ENCODE data around the gene DKK3. TPM values are rescaled to one million over a fixed set of nuclear protein-coding genes. Genes with fewer than 3 reads are reported as not detected.

The DKK3 gene
- total RNA-seq, 6 experiments from 2014 or later = 3.0 to 16.9 (median 5.5) TPM

DNA sequence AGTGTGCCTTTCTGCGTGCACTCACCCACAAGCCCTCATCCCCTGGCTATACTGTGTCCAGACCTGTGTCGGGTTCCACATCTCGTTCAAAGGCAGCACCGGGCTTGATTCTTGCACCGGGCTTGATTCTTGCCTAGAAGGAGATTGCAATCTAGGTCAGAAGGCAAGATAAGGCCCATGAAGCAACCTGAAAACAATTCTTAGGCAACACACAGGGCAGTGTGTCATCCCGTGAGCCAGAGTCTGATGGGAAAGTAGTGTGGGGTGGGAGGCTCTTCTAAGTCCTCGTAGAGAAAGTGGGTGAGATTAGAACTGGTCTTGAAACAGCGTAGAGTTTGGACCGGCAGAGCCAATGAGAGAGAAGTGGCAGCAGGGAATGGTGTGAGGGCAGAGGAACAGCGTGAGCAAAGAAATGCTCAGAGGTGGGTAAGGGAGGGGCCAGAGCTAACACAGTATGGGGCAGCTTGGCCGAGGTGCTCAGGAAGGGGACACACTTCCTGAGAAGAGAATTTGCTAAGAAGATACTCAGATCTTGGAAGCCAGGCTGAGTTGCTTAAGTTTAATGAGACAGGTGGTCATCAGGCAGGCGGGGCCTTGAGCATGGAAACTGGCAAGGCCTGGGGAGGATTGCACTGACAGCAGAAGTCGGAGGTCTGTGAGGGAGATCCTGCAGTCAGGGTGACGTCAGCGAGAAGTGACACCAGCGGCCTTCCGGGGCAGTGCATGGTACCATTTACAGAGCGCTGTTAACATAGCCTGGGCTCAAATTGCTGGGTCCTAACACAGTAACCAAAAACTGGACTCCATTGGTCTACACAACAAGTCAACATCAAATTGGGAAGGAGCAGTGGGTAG lies 40.7 kb upstream of the DKK3 start:
- H3K27ac ChIP-seq = peak overlapping the region in 2 of 3 donors; percentile 63 to 90
- TF ChIP-seq, protein P1, sequence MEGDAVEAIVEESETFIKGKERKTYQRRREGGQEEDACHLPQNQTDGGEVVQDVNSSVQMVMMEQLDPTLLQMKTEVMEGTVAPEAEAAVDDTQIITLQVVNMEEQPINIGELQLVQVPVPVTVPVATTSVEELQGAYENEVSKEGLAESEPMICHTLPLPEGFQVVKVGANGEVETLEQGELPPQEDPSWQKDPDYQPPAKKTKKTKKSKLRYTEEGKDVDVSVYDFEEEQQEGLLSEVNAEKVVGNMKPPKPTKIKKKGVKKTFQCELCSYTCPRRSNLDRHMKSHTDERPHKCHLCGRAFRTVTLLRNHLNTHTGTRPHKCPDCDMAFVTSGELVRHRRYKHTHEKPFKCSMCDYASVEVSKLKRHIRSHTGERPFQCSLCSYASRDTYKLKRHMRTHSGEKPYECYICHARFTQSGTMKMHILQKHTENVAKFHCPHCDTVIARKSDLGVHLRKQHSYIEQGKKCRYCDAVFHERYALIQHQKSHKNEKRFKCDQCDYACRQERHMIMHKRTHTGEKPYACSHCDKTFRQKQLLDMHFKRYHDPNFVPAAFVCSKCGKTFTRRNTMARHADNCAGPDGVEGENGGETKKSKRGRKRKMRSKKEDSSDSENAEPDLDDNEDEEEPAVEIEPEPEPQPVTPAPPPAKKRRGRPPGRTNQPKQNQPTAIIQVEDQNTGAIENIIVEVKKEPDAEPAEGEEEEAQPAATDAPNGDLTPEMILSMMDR (IDR thresholded peaks at IDR 0.05) = no peak
- no peak for TF ChIP-seq POLR2A (IDR thresholded peaks at IDR 0.05)
- H3K9me3 ChIP-seq = no peaks in the 10 kb centered on the region
- peak in 1 of 4 donors; percentile 2 for ATAC-seq
- no peaks in the 10 kb centered on the region for H3K27me3 ChIP-seq
- peaks cover 0 to 49% (median 20%) of the 10 kb centered on the region in 4 donors for H3K4me1 ChIP-seq
- intact Hi-C loops (cut with DNase I) = loop anchor here (5.0 to 10.0 kb wide), 2 partner anchors 114 to 233 kb away; no protein-coding TSS in a partner anchor
- WGBS (ENCODE audit: insufficient coverage, low coverage, low lambda C conversion rate, missing lambda C conversion rate) = 60% methylated on average over 11 of the region's 18 CpGs
- DNase-seq = no peak
- no peaks in the 10 kb centered on the region for H3K36me3 ChIP-seq
- no peak overlapping the region for H3K4me3 ChIP-seq

DNA sequence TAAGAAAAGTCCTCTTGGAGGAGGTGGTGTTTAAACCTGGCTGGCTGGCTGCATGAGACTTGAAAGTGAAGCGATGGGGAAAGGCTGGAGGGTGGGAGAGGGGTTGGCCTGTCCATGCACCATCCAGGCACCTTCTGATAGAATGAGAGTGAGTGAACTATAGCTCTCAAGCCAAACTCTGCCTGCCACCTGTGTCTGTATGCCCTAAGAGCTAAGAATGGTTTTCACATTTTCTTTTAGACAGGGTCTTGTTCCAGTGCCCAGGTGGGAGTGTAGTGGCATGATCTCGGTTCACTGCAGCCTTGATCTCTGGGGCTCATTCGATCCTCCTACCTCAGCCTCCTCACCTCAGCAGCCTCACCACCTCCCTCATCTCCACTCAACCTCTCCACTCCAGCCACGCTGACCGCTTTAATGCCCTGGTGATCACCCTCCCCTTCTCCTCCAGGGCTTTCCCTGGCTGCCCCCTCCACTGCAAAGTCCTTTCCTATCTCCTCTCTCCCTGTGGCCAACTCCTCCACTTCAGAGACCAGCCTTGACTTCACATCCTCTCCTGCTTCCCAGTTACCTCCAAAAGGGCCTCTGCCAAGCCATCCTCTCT lies 38.3 kb upstream of the DKK3 start:
- Histone ChIP-seq H3K4me1 (peaks cover 0 to 32% (median 14%) of the 10 kb centered on the region in 4 donors), H3K4me3 (no peak overlapping the region), H3K9me3 (no peaks in the 10 kb centered on the region), H3K27me3 (no peaks in the 10 kb centered on the region), H3K27ac (no peak overlapping the region), H3K36me3 (no peaks in the 10 kb centered on the region)
- intact Hi-C loops (cut with DNase I) = loop anchor here (5.0 to 10.0 kb wide), 2 partner anchors 112 to 236 kb away; no protein-coding TSS in a partner anchor
- DNase-seq = no peak
- TF ChIP-seq, protein P1 (IDR thresholded peaks at IDR 0.05) = no peak
- no peak for TF ChIP-seq POLR2A (IDR thresholded peaks at IDR 0.05)
- WGBS (ENCODE audit: insufficient coverage, low coverage, low lambda C conversion rate, missing lambda C conversion rate) = 55% methylated on average over 4 of the region's 5 CpGs
- no peak for ATAC-seq

DNA sequence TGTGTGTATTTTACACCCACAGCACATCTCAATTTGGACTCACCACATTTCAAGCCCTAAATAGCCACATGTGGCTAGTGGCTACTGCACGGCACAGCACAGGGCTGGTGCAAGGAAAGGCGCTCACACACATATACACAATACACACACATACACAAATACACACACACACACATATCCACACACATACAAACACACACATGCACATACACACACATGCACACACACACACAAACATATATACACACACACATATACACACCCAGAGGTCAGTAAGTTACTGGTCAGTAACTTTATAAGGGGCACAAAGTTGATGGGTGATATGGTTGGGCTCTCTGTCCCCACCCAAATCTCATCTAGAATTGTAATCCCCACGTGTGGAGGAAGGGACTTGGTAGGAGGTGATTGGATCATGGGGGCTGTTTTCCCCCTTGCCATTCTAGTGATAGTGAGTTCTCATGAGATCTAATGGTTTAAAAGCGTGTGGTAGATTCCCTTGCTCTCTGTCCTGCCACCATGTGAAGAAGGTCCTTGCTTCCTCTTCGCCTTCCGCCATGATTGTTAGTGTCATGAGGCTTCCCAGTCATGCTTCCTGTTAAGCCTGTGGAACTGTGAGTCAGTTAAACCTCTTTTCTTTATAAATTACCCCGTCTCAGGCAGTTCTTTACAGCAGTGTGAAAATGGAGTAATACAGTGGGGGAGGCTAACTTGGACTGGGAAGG lies 37.6 kb upstream of the DKK3 start:
- no peak overlapping the region for H3K27ac ChIP-seq
- no peaks in the 10 kb centered on the region for H3K9me3 ChIP-seq
- no peaks in the 10 kb centered on the region for H3K36me3 ChIP-seq
- no peak for TF ChIP-seq POLR2A (IDR thresholded peaks at IDR 0.05)
- TF ChIP-seq, protein P1 (IDR thresholded peaks at IDR 0.05) = no peak
- ATAC-seq = no peak
- WGBS (ENCODE audit: insufficient coverage, low coverage, low lambda C conversion rate, missing lambda C conversion rate) = 80% methylated on average over 7 of the region's 7 CpGs
- peaks cover 0 to 25% (median 11%) of the 10 kb centered on the region in 4 donors for H3K4me1 ChIP-seq
- intact Hi-C loops (cut with DNase I) = loop anchor here (5.0 to 10.0 kb wide), 2 partner anchors 111 to 236 kb away; no protein-coding TSS in a partner anchor
- H3K4me3 ChIP-seq = no peak overlapping the region
- no peaks in the 10 kb centered on the region for H3K27me3 ChIP-seq
- no peak for DNase-seq

DNA sequence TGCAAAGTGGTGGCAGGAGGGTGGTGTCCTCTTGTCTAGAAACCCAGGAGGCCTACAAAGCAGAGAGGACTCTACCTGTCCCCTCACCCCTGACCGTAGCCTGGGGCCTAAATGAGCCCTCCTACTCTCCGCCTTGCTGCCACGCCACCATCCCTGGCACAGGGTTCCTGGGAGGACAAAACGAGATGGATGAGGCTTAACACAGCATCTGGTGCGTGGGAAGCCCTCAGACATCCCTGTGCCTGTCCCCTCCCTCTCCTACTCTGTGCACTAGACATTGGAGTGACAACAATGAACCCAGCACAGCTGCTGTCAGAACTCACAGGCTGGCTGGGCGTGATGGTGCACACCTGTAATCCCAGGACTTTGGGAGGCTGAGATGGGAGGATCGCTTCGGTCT lies 36.4 kb upstream of the DKK3 start:
- Histone ChIP-seq H3K4me3 (no peak overlapping the region), H3K27me3 (no peaks in the 10 kb centered on the region), H3K36me3 (no peaks in the 10 kb centered on the region), H3K9me3 (no peaks in the 10 kb centered on the region), H3K4me1 (peaks cover 0 to 15% (median 6%) of the 10 kb centered on the region in 4 donors), H3K27ac (no peak overlapping the region)
- no peak for TF ChIP-seq POLR2A (IDR thresholded peaks at IDR 0.05)
- TF ChIP-seq, protein P1 (IDR thresholded peaks at IDR 0.05) = no peak
- no peak for ATAC-seq
- no peak for DNase-seq
- intact Hi-C loops (cut with DNase I) = loop anchor here (5.0 to 10.0 kb wide), 2 partner anchors 110 to 238 kb away; no protein-coding TSS in a partner anchor
- WGBS (ENCODE audit: insufficient coverage, low coverage, low lambda C conversion rate, missing lambda C conversion rate) = 100% methylated on average over 2 of the region's 8 CpGs

Measured in right lobe of liver (tissue), 6 donors.